Fibroblast of peridontal ligament (primary cell): ENCODE measurements around the gene USP15.

Source experiments
- DNase-seq: peaks from one replicate; pipeline ENCODE4 v3.0.0-alpha.2; 2010; ENCODE audit errors: extremely low read depth

USP15 gene

GRCh38 chr12:62370189-62370588, 110.0 kb downstream of the USP15 start:
- DNase-seq: no peak

GRCh38 chr12:62371661-62372060, 111.5 kb downstream of the USP15 start:
- DNase-seq: no peak

GRCh38 chr12:62372134-62372533, 111.9 kb downstream of the USP15 start:
- DNase-seq: no peak

GRCh38 chr12:62372825-62373224, 112.6 kb downstream of the USP15 start:
- no peak for DNase-seq

- DNase-seq: no peak
Observed at GRCh38 chr12:62375603-62376002, 115.4 kb downstream of the USP15 start.

GRCh38 chr12:62379026-62379722, 119.0 kb downstream of the USP15 start:
- DNase-seq: peak; percentile 48

- no peak for DNase-seq
Observed at GRCh38 chr12:62379723-62380045, 119.5 kb downstream of the USP15 start.

- no peak for DNase-seq
Observed at GRCh38 chr12:62382526-62382925, 122.3 kb downstream of the USP15 start.

GRCh38 chr12:62396750-62397149, 136.5 kb downstream of the USP15 start:
- DNase-seq: peak; percentile 21

- DNase-seq: no peak
Observed at GRCh38 chr12:62400135-62400534, 139.9 kb downstream of the USP15 start.

- no peak for DNase-seq
Observed at GRCh38 chr12:62401631-62402030, 141.4 kb downstream of the USP15 start.

GRCh38 chr12:62403031-62403430, 142.8 kb downstream of the USP15 start:
- no peak for DNase-seq

- no peak for DNase-seq
Observed at GRCh38 chr12:62407587-62407986, 147.4 kb downstream of the USP15 start.

GRCh38 chr12:62409068-62409467, 148.9 kb downstream of the USP15 start:
- DNase-seq: no peak

- DNase-seq: no peak
Observed at GRCh38 chr12:62414180-62414579, 154.0 kb downstream of the USP15 start.

- peak; percentile 8 for DNase-seq
Observed at GRCh38 chr12:62426089-62426488, 165.9 kb downstream of the USP15 start.

- DNase-seq: no peak
Observed at GRCh38 chr12:62429457-62429856, 169.3 kb downstream of the USP15 start.

- DNase-seq: no peak
Observed at GRCh38 chr12:62434494-62435302, 174.5 kb downstream of the USP15 start.

GRCh38 chr12:62435303-62436163, 175.3 kb downstream of the USP15 start:
- peak; percentile 64 for DNase-seq

GRCh38 chr12:62436164-62436503, 175.9 kb downstream of the USP15 start:
- DNase-seq: no peak

- peak; percentile 77 for DNase-seq
Observed at GRCh38 chr12:62438098-62438692, 178.0 kb downstream of the USP15 start.
